HG03196 (cell line): ENCODE measurements around the gene RGS6.

Experiments
- ATAC-seq: cut with Tn5 transposase; IDR thresholded peaks from one replicate; pipeline ENCODE4 v1.9.1; 2021; ENCODE audit not compliant: unreplicated experiment

Gene RGS6

DNA sequence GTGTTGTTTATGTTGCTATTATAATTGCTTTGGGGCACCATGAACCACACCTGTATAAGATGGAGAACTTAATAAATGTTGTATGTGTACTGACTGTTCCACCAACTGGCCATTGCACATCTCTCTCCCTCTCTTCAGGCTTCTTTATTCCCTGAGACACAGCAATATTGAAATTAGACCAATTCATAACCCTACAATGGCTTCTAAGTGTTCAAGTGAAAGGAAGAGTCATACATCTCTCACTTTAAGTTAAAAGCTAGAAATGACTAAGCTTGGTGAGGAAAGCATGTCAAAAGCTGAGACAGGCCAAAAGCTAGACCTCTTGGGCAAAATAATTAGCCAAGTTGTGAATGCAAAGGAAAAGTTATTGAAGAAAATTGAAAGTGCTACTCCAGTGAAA is 373.3 kb downstream of the RGS6 start:
- ATAC-seq = no peak

DNA sequence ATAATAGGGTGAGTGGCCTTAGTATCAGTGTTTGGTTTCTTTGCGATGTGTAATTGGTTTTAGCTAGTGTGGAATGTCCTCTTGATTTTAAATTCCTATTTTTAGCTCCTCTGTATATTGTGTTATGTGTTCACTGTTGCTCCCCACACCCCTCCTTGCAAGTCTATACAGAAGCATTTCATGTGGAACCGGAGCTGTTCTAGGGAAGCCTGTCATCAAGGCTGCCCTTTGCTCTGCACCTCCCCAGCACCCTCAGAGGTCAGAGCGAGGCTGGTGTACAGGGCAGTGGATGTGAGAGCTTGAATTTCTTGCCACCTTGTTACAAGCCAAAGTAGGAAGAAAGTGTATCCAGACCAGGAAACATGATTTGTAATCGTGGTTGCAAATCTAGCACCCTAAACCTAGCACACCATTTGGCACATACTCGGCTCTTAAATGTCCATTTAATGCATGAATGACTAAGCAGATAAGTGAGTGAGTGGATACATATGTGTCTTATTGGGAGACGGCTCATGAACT is 376.8 kb downstream of the RGS6 start:
- no peak for ATAC-seq

DNA sequence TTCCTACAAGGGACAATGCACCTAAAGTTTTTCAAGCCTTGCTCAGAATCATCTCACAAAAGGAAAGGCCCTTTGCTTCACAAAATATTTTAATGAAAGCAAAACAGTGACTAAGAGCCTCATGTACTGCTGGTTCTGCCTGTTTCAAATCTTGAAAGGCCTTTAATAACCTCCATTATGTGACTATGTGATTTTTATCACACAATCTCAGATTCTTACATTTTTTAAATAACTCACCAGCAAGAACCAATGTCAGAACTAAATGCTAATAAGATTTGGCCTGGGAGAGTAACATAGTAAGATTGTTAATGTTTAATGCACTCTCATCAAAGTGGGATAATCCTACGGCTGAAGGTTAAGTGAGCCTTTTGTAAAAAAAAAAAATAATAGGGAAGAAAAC is 378.9 kb downstream of the RGS6 start:
- no peak for ATAC-seq

DNA sequence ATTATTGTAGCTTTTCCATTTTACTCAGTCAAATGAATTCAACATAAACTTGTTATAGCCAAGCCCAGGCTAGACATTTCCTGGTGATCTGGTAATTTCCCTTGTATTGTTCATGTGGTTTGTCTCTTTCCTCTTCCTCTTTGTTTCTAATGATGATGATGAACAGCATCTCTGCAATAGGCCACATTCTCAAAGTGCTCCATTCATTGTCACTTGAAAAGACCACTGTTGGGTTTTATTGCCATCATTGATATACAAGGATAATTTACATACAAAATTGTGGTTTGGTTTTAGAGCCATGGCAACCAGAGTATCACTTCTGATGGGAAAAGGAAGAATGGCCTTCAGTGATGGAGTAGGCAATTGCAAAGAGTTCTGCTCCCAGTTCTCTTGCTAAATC is 379.3 kb downstream of the RGS6 start:
- ATAC-seq = no peak

DNA sequence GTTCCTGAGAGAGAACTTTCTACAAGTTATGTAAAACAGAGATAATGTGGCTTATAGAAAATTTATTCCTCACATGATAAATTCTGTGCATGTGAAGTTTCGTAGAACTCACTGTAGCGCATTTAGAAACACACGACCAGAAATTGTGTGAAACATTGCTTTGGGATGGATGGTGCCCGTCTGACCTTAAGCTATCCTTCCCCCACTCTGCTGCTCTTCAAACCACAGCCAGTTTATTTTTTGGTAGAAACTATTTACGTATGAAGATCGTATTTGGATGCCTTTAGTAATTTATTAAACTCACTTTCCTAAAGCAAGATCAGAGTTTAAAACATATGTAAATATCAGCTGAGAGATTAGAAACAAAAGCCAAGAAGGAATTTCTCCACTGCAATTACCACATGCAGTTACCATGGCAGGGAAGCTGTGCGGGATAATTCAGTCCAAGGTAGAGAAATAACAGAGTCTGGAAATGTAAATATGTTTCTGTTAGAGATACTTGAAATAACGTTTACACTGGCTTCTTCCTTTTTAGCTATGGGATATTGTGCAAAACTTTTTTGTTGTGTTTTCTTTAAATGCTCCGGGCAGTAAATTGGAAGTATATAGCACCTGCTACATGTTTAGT is 382.7 kb downstream of the RGS6 start:
- no peak for ATAC-seq

DNA sequence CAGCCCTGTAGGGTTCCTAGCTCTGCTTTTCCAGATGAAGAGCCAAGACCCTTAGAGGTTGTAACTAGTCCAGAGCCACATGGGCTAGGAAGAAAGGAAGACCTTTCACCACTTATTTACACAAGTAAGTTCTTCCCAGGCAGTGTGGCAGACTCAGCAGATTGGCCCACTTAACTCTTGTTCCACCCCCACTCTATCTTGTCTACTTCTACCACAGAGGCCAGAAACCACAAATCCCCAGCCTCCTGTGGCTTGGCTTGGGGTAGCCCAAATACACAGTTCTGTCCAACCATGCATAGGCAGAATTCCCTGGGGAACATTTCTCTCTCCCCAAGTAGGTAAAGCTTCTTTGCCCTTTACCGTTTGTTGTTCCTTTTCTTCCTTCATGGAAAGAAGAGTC is 383.5 kb downstream of the RGS6 start:
- no peak for ATAC-seq

DNA sequence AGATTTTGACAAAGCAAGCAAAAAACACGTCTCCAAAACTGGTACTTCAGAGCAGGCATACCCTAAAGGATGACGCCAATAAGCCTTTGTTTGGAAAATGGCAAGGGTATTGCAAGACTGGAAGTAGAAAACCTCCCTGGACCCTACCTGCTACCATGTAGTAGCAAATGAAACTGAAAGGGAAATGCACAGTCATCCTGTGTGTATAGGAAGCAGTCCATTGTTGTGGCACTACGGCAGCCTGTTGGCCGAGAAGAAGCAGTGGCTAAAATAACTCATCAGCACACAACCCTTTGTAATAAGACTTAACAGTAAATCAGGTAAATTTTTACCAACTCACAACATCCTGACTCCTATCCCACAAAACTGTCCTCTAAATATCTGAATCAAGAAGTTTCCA is 386.4 kb downstream of the RGS6 start:
- ATAC-seq = no peak

DNA sequence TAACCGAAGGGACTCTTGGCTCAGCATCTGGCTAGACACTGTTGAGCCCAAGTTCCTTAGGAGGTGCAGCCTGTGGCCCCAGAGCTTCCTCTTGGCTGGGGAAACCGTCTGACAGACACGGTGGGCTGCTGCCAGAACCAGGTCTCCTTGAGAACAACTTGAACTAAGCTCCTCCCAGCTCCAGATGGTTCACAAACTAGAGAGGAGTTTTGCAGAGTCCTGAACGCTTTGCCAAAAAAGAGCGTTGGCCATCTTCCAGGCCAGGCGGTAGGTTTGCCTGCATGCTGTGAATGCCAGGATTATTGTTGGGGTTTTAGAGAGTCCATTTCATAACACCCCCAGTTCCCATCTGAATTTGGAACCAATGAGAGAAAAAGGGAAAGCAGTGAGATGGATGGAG is 399.8 kb downstream of the RGS6 start:
- no peak for ATAC-seq

DNA sequence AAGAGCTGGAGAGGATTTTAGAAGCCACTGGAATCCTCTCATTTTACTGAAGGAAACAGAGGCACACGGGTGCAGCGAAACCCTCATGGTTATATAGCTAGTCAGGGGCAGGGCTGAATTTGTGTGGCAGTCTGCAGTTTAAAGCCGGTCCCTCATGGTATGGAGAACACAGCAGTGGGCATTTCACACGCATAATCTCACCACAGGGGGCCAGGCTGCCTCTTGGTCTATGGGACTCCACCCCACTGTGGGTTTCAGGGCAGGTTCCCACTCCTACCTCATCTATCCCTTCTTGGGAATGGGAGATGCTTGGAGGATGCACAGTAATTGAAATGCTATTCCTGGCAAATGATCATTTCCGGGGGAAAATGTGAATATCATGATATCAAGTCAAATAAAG is 400.6 kb downstream of the RGS6 start:
- no peak for ATAC-seq

DNA sequence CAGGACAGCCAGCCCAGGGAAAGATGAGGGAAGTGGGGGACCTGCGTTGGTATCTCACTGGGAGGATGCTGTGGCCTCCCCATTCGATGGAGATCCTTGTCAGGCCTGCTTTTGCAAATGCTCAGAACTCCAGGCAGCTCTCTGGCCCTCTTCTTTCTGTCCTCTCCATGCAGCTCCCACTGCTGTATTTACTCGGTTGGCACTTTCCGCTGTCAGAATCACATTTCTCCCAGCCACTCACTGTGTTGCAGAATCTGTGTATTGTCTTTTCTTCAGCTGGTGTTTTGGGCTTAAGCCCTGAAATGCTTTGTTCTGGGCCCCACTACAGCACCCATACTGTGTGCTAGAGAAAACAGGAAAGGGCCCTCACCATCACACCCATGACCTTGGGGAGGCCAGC is 401.1 kb downstream of the RGS6 start:
- no peak for ATAC-seq

DNA sequence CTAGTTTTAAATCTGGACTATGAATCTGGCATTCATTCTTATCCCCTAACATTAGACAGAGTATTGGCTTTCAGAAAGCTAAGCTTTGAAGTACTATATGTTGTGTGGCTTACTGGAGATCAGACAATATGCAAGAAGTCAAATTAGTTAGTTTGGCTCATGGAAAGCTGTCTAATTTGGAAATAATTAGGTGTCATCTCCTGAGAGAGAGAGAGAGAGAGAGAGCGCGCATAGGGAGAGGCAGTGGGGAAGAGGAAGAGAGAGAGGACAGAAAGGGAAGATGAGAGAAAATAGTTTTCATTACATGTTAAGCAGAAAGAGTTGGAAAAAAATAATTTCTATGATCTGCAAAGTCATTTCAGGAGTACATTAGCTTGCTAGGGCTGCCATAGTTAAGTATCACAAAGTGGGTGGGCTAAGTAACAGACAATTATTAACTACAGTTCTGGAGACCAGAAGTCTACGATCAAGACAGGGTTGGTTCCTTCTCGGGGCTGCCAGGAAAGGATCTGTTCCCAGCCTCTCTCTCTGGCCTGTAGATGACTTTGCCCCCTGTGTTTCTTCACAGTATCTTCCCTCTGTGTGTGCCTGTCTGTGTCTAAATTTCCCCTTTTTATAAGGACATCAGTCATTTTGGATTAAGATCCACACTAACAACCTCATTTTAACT is 404.2 kb downstream of the RGS6 start:
- ATAC-seq = no peak

DNA sequence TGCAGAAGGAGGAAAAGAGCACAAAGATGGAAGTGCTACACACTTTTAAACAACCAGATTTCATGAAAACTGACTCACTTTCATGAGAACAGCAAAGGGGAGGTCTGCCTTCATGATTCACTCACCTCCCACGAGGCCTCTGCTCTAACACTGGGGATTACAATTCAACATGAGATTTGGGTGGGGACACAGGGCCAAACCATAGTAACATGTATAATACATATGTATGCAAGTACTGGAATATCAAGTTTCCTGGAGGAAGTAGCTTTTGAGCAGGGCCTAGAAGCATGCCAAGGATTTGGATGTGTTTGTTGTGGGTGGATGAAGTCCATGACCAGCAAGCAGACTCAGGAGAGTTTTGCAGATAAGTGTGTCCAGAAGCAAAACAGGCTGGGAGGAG is 409.0 kb downstream of the RGS6 start:
- ATAC-seq = no peak

DNA sequence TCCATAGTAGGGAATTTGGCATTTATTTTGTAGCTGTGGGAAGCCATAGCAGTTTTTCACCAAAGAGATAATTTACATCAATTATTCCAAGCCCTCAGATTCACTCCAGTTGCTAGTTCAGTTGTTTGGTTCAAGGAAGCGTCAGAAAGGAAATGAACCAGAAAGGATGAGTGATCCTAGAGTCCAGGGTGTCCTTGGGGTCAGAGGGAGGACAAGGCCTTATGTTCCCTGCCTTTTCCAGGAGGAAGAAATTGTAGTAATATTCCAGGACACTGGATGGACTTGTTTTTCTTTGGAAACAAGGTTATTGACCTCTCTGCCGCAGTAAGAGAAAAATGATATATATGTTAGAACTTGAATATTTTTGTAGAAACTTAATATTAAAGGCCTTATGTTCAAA is 409.5 kb downstream of the RGS6 start:
- ATAC-seq = no peak

DNA sequence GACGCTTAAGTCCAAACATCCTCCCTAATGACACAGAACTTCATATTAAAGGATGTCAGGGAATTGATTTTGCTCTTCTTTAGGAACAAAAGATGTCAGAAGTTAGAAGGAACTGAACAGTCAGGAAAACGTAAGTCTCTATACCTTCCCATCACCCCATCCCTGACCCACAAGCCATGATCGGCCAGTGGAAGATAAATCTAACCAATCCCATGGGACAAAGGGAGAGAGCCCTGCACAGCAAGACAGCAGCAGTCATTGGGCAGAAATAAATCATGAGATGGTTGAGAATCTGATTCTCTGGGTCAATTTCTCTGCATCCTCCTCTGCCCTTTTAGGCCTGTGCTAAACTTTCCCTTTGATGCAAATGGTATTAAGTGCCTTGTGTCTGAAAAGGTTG is 414.9 kb downstream of the RGS6 start:
- no peak for ATAC-seq

DNA sequence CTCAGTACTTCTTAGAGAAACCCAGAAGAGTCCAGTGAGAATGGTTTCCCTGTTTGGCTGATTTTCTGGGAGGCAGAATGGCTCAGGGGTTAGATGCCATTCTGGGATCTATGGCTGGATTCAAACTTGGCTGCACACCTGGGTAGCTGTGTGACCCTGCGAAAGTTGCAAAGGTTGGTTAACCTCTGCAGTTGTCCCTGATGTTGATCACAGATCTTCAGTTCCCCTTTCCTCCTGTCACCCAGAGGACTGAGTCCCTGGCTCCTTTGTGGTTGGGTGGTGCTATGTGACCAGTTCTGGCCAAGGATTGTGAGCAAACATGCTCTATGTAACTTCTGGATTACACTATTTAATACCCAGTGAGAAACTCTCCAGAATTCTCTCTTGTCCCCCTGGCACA is 418.0 kb downstream of the RGS6 start:
- no peak for ATAC-seq

DNA sequence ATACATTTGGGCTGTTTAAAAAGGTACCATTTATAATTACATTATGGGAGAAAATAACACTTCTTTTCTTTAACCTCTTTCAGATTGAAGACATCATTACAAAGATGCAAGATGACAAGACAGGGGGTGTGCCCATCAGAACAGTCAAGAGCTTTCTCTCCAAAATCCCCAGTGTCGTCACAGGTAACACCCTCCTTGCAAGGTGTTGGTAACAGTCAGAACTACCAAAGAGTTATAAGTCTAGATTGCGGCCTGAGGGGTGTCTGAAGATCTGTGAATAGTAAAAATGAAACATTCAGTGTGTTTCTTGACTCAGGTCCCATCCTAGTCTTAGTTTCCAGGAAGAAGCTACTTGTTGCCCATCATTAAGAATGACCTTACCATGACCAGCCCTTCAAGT is 419.8 kb downstream of the RGS6 start:
- no peak for ATAC-seq

DNA sequence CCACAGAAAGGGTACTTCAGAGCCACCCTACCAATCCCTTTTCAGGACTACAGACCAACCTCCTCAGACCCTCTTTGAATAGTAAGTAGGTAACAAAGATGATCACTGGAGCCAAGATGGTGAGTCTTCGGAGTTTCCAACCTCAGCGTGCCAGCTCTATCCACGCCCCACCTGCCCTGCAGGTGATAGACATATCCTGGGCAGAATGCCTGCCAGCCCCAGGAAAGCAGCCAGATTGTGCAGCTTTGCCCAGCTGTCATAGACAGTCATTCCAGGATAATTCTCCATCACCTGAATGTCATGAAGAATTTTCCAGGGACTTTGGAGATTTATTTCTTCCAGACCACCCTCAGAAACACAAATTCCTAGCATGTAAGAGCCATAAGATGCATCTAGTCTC is 434.4 kb downstream of the RGS6 start:
- ATAC-seq = no peak

DNA sequence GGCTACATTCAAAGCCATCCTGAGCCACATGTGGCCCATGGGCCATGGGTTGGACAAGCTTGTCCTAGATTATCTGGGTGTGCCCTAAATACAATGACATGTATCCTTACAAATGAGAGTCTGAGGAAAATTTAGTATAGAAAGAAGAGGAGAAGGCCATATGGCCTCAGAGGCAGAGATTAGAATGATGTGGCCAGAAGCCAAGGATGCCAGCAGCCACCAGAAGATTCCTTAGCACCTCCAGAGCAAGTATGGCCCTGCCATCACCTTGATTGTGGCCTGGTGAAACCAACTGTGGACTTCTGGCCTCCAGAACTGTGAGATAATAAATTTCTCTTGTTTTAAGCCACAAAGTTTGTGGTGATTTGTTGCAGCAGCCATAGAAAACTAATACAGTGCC is 436.9 kb downstream of the RGS6 start:
- ATAC-seq = no peak

DNA sequence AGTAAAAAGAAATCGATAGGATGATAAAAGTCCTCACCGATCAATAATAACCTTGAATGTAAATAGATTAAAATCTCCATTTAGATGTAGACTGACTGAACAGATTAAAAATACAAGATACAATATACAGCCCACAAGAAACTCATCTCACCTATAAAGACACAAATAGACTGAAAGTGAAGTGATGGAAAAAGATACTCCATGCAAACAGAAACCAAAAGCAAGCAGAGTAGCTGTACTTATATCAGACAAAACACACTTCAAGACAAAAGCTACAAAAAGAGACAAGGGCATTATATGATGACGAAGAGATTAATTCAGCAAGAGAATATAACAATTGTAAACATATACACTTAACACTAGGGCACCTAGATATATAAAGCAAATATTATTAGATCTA is 444.8 kb downstream of the RGS6 start:
- no peak for ATAC-seq

DNA sequence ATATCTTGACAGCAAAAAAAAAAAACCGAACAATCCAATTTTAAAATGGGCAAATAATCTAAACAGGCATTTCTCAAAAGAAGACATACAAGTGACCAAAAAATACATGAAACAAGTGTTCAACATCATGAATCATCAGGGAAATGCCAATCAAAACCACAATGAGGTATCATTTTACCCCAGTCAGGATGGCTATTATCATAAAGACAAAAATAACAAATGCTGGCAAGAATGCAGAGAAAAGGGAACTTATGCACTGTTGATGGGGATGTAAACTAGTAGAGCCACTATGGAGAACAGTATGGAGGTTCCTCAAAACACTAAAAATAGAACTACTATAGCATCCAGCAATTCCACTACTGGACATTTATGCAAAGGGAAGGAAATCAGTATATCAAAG is 448.2 kb downstream of the RGS6 start:
- no peak for ATAC-seq

DNA sequence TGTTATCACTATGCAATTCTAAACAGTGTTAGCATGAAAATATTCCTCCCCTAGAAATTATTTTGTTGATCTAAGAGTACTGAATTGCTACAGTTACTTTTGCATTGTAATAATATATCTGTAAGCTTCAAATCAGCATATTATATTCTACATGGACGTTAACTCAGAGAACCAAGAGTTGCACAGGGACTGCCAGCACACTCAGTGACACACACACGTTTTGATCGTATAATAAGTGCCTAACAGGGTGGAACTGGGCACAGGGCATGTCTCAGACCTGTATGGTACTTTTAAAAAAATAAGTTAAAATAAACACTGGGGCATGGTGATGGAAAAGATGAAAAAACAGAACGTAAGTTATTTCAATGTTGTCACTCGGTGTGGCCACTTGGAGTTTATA is 451.6 kb downstream of the RGS6 start:
- ATAC-seq = no peak

DNA sequence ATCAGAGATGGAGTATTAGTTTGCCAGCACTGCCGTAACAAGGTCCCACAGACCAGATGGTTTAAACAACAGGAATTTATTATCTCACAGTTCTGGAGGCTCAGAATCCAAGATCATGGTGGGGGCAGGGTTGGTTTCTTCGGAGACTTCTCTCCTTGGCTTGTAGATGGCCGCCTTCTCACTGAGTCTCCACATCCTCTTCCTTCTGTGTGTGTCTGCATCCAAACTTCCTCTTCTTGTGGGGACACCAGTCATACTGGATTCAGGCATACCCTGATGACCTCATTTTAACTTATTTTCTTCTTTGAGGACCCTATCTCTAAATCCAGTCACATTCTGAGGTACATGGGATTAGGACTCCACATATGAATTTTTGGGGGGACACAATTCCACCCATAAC is 455.5 kb downstream of the RGS6 start:
- no peak for ATAC-seq

DNA sequence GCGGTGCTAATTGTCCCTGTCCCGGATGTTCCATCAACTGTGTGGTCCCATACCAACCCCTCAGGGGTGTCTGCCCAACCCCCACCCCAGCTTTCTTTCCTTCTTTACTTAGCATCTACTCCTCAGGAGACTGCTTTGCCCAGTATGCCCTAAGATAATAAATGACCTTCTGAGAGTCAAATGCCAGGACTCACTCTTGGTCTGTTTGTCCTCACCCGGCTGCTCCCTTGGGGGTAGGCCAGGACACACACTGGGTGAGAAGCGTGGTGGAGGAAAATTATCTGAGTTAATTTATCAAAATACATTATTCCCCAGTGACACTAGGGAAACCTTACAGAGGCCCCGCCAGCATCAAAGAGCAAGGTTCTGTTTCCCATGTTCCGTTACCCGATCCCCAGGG is 457.0 kb downstream of the RGS6 start:
- ATAC-seq = no peak
